ENCODE measurements around the gene CREBBP.
A peak's percentile ranks its signal among the peaks of the same experiment; 100 is the strongest.

Gene CREBBP

GRCh38 chr16:3694051-3694450 lies 186.5 kb downstream of the CREBBP start:
- Histone ChIP-seq H3K27ac (ENCODE audit: insufficient read depth in 1 of 2, low read depth in 1 of 2, low read length in 2 of 2, poor library complexity in 1 of 2, severe bottlenecking in 2 of 2) (no peak overlapping the region), H3K9me3 (ENCODE audit: control extremely low read depth in 1 of 5, control insufficient read depth in 4 of 5, insufficient read depth in 2 of 5, low read depth in 1 of 5, low read length in 4 of 5) (no peaks in the 10 kb centered on the region), H3K4me1 (ENCODE audit: control extremely low read depth in 1 of 4, control insufficient read depth in 4 of 4, insufficient read depth in 4 of 4, low read length in 3 of 4) (peaks cover 0 to 8% (median 6%) of the 10 kb centered on the region in 4 experiments), H3K4me3 (ENCODE audit: control insufficient read depth in 1 of 7, extremely low read depth in 1 of 7, insufficient read depth in 4 of 7, low read depth in 2 of 7, low read length in 6 of 7) (no peak overlapping the region), H3K36me3 (ENCODE audit: control insufficient read depth in 4 of 4, insufficient read depth in 4 of 4, low read length in 3 of 4) (peaks cover 0 to 15% (median 6%) of the 10 kb centered on the region in 4 experiments), H3K27me3 (replicated peaks in 2 of 5; ENCODE audit: control insufficient read depth in 4 of 5, insufficient read depth in 5 of 5, low read length in 4 of 5) (peaks cover 0 to 56% (median 24%) of the 10 kb centered on the region in 5 experiments)
- DNase-seq: no peak
- POLR2A ChIA-PET: no interaction called here
- CTCF ChIA-PET: no interaction called here
- 99% methylated on average over 8 of the region's 9 CpGs for WGBS (ENCODE audit: insufficient coverage)

GRCh38 chr16:3691761-3692160 lies 188.8 kb downstream of the CREBBP start:
- no peak for DNase-seq
- Histone ChIP-seq H3K36me3 (ENCODE audit: control insufficient read depth in 4 of 4, insufficient read depth in 4 of 4, low read length in 3 of 4) (peaks cover 0 to 28% (median 22%) of the 10 kb centered on the region in 4 experiments), H3K27ac (ENCODE audit: insufficient read depth in 1 of 2, low read depth in 1 of 2, low read length in 2 of 2, poor library complexity in 1 of 2, severe bottlenecking in 2 of 2) (no peak overlapping the region), H3K9me3 (ENCODE audit: control extremely low read depth in 1 of 5, control insufficient read depth in 4 of 5, insufficient read depth in 2 of 5, low read depth in 1 of 5, low read length in 4 of 5) (no peaks in the 10 kb centered on the region), H3K4me3 (ENCODE audit: control insufficient read depth in 1 of 7, extremely low read depth in 1 of 7, insufficient read depth in 4 of 7, low read depth in 2 of 7, low read length in 6 of 7) (no peak overlapping the region), H3K27me3 (replicated peaks in 2 of 5; ENCODE audit: control insufficient read depth in 4 of 5, insufficient read depth in 5 of 5, low read length in 4 of 5) (peaks cover 0 to 52% (median 22%) of the 10 kb centered on the region in 5 experiments), H3K4me1 (ENCODE audit: control extremely low read depth in 1 of 4, control insufficient read depth in 4 of 4, insufficient read depth in 4 of 4, low read length in 3 of 4) (peaks cover 0 to 2% (median under 1%) of the 10 kb centered on the region in 4 experiments)
- 95% methylated on average over 8 of the region's 12 CpGs for WGBS (ENCODE audit: insufficient coverage)
- ChIA-PET POLR2A (no interaction called here), CTCF (interaction anchor here (0.7 to 2.0 kb wide), 4 partner anchors 10 to 32 kb away, joined by 3 to 15 read pairs (median 4); no protein-coding TSS in a partner anchor)

- no peaks in the 10 kb centered on the region for H3K9me3 ChIP-seq (ENCODE audit: control extremely low read depth in 1 of 5, control insufficient read depth in 4 of 5, insufficient read depth in 2 of 5, low read depth in 1 of 5, low read length in 4 of 5)
- H3K4me3 ChIP-seq (ENCODE audit: control insufficient read depth in 1 of 7, extremely low read depth in 1 of 7, insufficient read depth in 4 of 7, low read depth in 2 of 7, low read length in 6 of 7): no peak overlapping the region
- CTCF ChIA-PET: interaction anchor here (0.7 to 2.0 kb wide), 10 partner anchors 9 to 566 kb away, joined by 3 to 15 read pairs (median 4); no protein-coding TSS in a partner anchor
- peaks cover 0 to 30% (median 24%) of the 10 kb centered on the region in 4 experiments for H3K36me3 ChIP-seq (ENCODE audit: control insufficient read depth in 4 of 4, insufficient read depth in 4 of 4, low read length in 3 of 4)
- H3K27me3 ChIP-seq (replicated peaks in 2 of 5; ENCODE audit: control insufficient read depth in 4 of 5, insufficient read depth in 5 of 5, low read length in 4 of 5): peaks cover 0 to 46% (median 18%) of the 10 kb centered on the region in 5 experiments
- 92% methylated on average over 11 of the region's 19 CpGs for WGBS (ENCODE audit: insufficient coverage)
- no peak overlapping the region for H3K27ac ChIP-seq (ENCODE audit: insufficient read depth in 1 of 2, low read depth in 1 of 2, low read length in 2 of 2, poor library complexity in 1 of 2, severe bottlenecking in 2 of 2)
- DNase-seq: peak in 2 of 3 donors; percentile 17 to 18
- POLR2A ChIA-PET: no interaction called here
- peaks cover 0 to 2% (median 0%) of the 10 kb centered on the region in 4 experiments for H3K4me1 ChIP-seq (ENCODE audit: control extremely low read depth in 1 of 4, control insufficient read depth in 4 of 4, insufficient read depth in 4 of 4, low read length in 3 of 4)
Observed at GRCh38 chr16:3690980-3691720, 189.4 kb downstream of the CREBBP start.

GRCh38 chr16:3690470-3690928 lies 190.0 kb downstream of the CREBBP start:
- no peak overlapping the region for H3K4me3 ChIP-seq (ENCODE audit: control insufficient read depth in 1 of 7, extremely low read depth in 1 of 7, insufficient read depth in 4 of 7, low read depth in 2 of 7, low read length in 6 of 7)
- 53% methylated on average over 16 of the region's 18 CpGs for WGBS (ENCODE audit: insufficient coverage)
- CTCF ChIA-PET: interaction anchor here (0.6 to 2.0 kb wide), 10 partner anchors 9 to 566 kb away, joined by 3 to 15 read pairs (median 4); no protein-coding TSS in a partner anchor
- H3K4me1 ChIP-seq (ENCODE audit: control extremely low read depth in 1 of 4, control insufficient read depth in 4 of 4, insufficient read depth in 4 of 4, low read length in 3 of 4): peaks cover 0 to 2% (median 0%) of the 10 kb centered on the region in 4 experiments
- H3K27ac ChIP-seq (ENCODE audit: insufficient read depth in 1 of 2, low read depth in 1 of 2, low read length in 2 of 2, poor library complexity in 1 of 2, severe bottlenecking in 2 of 2): no peak overlapping the region
- peak; percentile 82 to 88 (median 85) for DNase-seq
- no peaks in the 10 kb centered on the region for H3K9me3 ChIP-seq (ENCODE audit: control extremely low read depth in 1 of 5, control insufficient read depth in 4 of 5, insufficient read depth in 2 of 5, low read depth in 1 of 5, low read length in 4 of 5)
- peaks cover 0 to 39% (median 15%) of the 10 kb centered on the region in 5 experiments for H3K27me3 ChIP-seq (replicated peaks in 2 of 5; ENCODE audit: control insufficient read depth in 4 of 5, insufficient read depth in 5 of 5, low read length in 4 of 5)
- H3K36me3 ChIP-seq (ENCODE audit: control insufficient read depth in 4 of 4, insufficient read depth in 4 of 4, low read length in 3 of 4): peaks cover 4 to 36% (median 30%) of the 10 kb centered on the region in 4 experiments
- POLR2A ChIA-PET: no interaction called here

GRCh38 chr16:3689731-3690130 lies 190.8 kb downstream of the CREBBP start:
- Histone ChIP-seq H3K27ac (ENCODE audit: insufficient read depth in 1 of 2, low read depth in 1 of 2, low read length in 2 of 2, poor library complexity in 1 of 2, severe bottlenecking in 2 of 2) (no peak overlapping the region), H3K27me3 (replicated peaks in 2 of 5; ENCODE audit: control insufficient read depth in 4 of 5, insufficient read depth in 5 of 5, low read length in 4 of 5) (peaks cover 0 to 32% (median 10%) of the 10 kb centered on the region in 5 experiments), H3K36me3 (ENCODE audit: control insufficient read depth in 4 of 4, insufficient read depth in 4 of 4, low read length in 3 of 4) (peaks cover 11 to 41% (median 31%) of the 10 kb centered on the region in 4 experiments), H3K4me1 (ENCODE audit: control extremely low read depth in 1 of 4, control insufficient read depth in 4 of 4, insufficient read depth in 4 of 4, low read length in 3 of 4) (peaks cover 0 to 2% (median 0%) of the 10 kb centered on the region in 4 experiments), H3K4me3 (ENCODE audit: control insufficient read depth in 1 of 7, extremely low read depth in 1 of 7, insufficient read depth in 4 of 7, low read depth in 2 of 7, low read length in 6 of 7) (no peak overlapping the region), H3K9me3 (ENCODE audit: control extremely low read depth in 1 of 5, control insufficient read depth in 4 of 5, insufficient read depth in 2 of 5, low read depth in 1 of 5, low read length in 4 of 5) (no peaks in the 10 kb centered on the region)
- ChIA-PET POLR2A (no interaction called here), CTCF (interaction anchor here (0.6 to 2.0 kb wide), 8 partner anchors 8 to 235 kb away, joined by 3 to 15 read pairs (median 4); no protein-coding TSS in a partner anchor)
- DNase-seq: no peak
- WGBS (ENCODE audit: insufficient coverage): 95% methylated on average over 7 of the region's 7 CpGs

- no peak for DNase-seq
- ChIA-PET CTCF (interaction anchor here (1.1 to 1.7 kb wide), 2 partner anchors 10 to 65 kb away, joined by 5 to 6 read pairs; no protein-coding TSS in a partner anchor), POLR2A (no interaction called here)
- Histone ChIP-seq H3K36me3 (ENCODE audit: control insufficient read depth in 4 of 4, insufficient read depth in 4 of 4, low read length in 3 of 4) (peaks cover 13 to 43% (median 31%) of the 10 kb centered on the region in 4 experiments), H3K27me3 (replicated peaks in 2 of 5; ENCODE audit: control insufficient read depth in 4 of 5, insufficient read depth in 5 of 5, low read length in 4 of 5) (peaks cover 0 to 15% (median 4%) of the 10 kb centered on the region in 5 experiments), H3K9me3 (ENCODE audit: control extremely low read depth in 1 of 5, control insufficient read depth in 4 of 5, insufficient read depth in 2 of 5, low read depth in 1 of 5, low read length in 4 of 5) (no peaks in the 10 kb centered on the region), H3K4me1 (ENCODE audit: control extremely low read depth in 1 of 4, control insufficient read depth in 4 of 4, insufficient read depth in 4 of 4, low read length in 3 of 4) (peaks cover 0 to 2% (median 0%) of the 10 kb centered on the region in 4 experiments), H3K27ac (ENCODE audit: insufficient read depth in 1 of 2, low read depth in 1 of 2, low read length in 2 of 2, poor library complexity in 1 of 2, severe bottlenecking in 2 of 2) (no peak overlapping the region), H3K4me3 (ENCODE audit: control insufficient read depth in 1 of 7, extremely low read depth in 1 of 7, insufficient read depth in 4 of 7, low read depth in 2 of 7, low read length in 6 of 7) (no peak overlapping the region)
- 99% methylated on average over 5 of the region's 9 CpGs for WGBS (ENCODE audit: insufficient coverage)
Observed at GRCh38 chr16:3687792-3688191, 192.7 kb downstream of the CREBBP start.

- Histone ChIP-seq H3K36me3 (ENCODE audit: control insufficient read depth in 4 of 4, insufficient read depth in 4 of 4, low read length in 3 of 4) (peaks cover 13 to 43% (median 35%) of the 10 kb centered on the region in 4 experiments), H3K27ac (ENCODE audit: insufficient read depth in 1 of 2, low read depth in 1 of 2, low read length in 2 of 2, poor library complexity in 1 of 2, severe bottlenecking in 2 of 2) (no peak overlapping the region), H3K9me3 (ENCODE audit: control extremely low read depth in 1 of 5, control insufficient read depth in 4 of 5, insufficient read depth in 2 of 5, low read depth in 1 of 5, low read length in 4 of 5) (peaks cover 0 to 3% (median 0%) of the 10 kb centered on the region in 5 experiments), H3K4me1 (ENCODE audit: control extremely low read depth in 1 of 4, control insufficient read depth in 4 of 4, insufficient read depth in 4 of 4, low read length in 3 of 4) (peaks cover 0 to 2% (median 0%) of the 10 kb centered on the region in 4 experiments), H3K27me3 (replicated peaks in 2 of 5; ENCODE audit: control insufficient read depth in 4 of 5, insufficient read depth in 5 of 5, low read length in 4 of 5) (peaks cover 0 to 12% (median 4%) of the 10 kb centered on the region in 5 experiments), H3K4me3 (ENCODE audit: control insufficient read depth in 1 of 7, extremely low read depth in 1 of 7, insufficient read depth in 4 of 7, low read depth in 2 of 7, low read length in 6 of 7) (no peak overlapping the region)
- WGBS (ENCODE audit: insufficient coverage): 92% methylated on average over 6 of the region's 7 CpGs
- no peak for DNase-seq
- CTCF ChIA-PET: no interaction called here
- POLR2A ChIA-PET: no interaction called here
Observed at GRCh38 chr16:3687021-3687420, 193.5 kb downstream of the CREBBP start.
